ENCODE data around the gene CPNE6. TPM values are rescaled to one million over a fixed set of nuclear protein-coding genes. Genes with fewer than 3 reads are reported as not detected.

Gene CPNE6
- total RNA-seq, 1 experiment from 2014 or later: not detected

DNA sequence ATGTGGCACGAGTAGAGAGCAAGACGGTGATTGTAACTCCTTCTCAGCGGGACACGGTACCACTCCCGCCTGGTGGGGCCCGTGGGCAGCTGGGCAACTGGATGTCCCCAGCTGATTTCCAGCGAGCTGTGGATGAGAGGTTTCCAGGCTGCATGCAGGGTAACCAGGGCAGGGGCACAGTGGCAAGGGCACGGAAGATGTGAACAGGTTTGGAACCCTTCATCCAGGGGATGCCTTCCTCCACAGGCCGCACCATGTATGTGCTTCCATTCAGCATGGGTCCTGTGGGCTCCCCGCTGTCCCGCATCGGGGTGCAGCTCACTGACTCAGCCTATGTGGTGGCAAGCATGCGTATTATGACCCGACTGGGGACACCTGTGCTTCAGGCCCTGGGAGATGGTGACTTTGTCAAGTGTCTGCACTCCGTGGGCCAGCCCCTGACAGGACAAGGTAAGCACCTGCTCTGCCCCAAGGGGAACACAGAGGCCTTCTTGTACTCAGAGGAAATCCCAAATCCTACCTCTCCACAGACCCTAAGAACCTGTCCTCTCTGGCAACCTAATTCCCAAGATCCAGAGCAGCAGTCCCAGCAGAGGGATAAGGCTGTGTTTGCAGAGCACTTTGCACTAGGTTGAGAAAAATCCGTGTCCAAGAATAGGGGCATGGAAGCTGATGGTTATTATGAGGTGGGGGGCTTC lies 27.0 kb downstream of the CPNE6 start:
- no peak overlapping the region for H3K4me3 ChIP-seq (replicated peaks in 1 of 2; ENCODE audit: low read depth in 1 of 2, low read length in 2 of 2)
- no peak overlapping the region for H3K9ac ChIP-seq (ENCODE audit: low read length)
- intact Hi-C loops (cut with micrococcal nuclease): loop anchor here (10.0 kb wide), 1 partner anchor 114 kb away; the partner anchor contains the start of gene DHRS4L2
- no peak for TF ChIP-seq CTCF (IDR thresholded peaks at IDR 0.05 in 2 of 3, conservative IDR thresholded peaks at IDR 0.05 in 1 of 3; ENCODE audit: borderline replicate concordance in 1 of 3, insufficient read depth in 1 of 3, low read depth in 2 of 3, low read length in 2 of 3)
- no peak for TF ChIP-seq EZH2 (IDR thresholded peaks at IDR 0.05)
- no peak for TF ChIP-seq SIN3A (IDR thresholded peaks at IDR 0.05; ENCODE audit: low read depth)
- TF ChIP-seq JUND (IDR thresholded peaks at IDR 0.05): no peak
- TF ChIP-seq TCF7L2 (IDR thresholded peaks at IDR 0.05; ENCODE audit: borderline replicate concordance, extremely low read depth, insufficient read depth, insufficient read length): no peak
- no peak for TF ChIP-seq SRF (IDR thresholded peaks at IDR 0.05; ENCODE audit: low read depth)
- TF ChIP-seq ZNF274 (IDR thresholded peaks at IDR 0.05; ENCODE audit: low read depth, low read length): no peak
- TF ChIP-seq YY1 (IDR thresholded peaks at IDR 0.05; ENCODE audit: extremely low read depth, insufficient replicate concordance, low read depth, low read length): no peak
- no peak for TF ChIP-seq FOSL1 (IDR thresholded peaks at IDR 0.05; ENCODE audit: low read depth)
- TF ChIP-seq ZFX (IDR thresholded peaks at IDR 0.05): no peak
- TF ChIP-seq CBX3 (IDR thresholded peaks at IDR 0.05; ENCODE audit: low read depth): no peak
- no peak for TF ChIP-seq EGR1 (IDR thresholded peaks at IDR 0.05; ENCODE audit: low read depth)
- TF ChIP-seq ELF1 (IDR thresholded peaks at IDR 0.05; ENCODE audit: borderline replicate concordance, low read depth): no peak
- no peak for TF ChIP-seq RAD21 (IDR thresholded peaks at IDR 0.05; ENCODE audit: low read depth)
- TF ChIP-seq SP1 (IDR thresholded peaks at IDR 0.05; ENCODE audit: low read depth): no peak
- TF ChIP-seq, protein P1, sequence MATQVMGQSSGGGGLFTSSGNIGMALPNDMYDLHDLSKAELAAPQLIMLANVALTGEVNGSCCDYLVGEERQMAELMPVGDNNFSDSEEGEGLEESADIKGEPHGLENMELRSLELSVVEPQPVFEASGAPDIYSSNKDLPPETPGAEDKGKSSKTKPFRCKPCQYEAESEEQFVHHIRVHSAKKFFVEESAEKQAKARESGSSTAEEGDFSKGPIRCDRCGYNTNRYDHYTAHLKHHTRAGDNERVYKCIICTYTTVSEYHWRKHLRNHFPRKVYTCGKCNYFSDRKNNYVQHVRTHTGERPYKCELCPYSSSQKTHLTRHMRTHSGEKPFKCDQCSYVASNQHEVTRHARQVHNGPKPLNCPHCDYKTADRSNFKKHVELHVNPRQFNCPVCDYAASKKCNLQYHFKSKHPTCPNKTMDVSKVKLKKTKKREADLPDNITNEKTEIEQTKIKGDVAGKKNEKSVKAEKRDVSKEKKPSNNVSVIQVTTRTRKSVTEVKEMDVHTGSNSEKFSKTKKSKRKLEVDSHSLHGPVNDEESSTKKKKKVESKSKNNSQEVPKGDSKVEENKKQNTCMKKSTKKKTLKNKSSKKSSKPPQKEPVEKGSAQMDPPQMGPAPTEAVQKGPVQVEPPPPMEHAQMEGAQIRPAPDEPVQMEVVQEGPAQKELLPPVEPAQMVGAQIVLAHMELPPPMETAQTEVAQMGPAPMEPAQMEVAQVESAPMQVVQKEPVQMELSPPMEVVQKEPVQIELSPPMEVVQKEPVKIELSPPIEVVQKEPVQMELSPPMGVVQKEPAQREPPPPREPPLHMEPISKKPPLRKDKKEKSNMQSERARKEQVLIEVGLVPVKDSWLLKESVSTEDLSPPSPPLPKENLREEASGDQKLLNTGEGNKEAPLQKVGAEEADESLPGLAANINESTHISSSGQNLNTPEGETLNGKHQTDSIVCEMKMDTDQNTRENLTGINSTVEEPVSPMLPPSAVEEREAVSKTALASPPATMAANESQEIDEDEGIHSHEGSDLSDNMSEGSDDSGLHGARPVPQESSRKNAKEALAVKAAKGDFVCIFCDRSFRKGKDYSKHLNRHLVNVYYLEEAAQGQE (IDR thresholded peaks at IDR 0.05; ENCODE audit: low read depth): no peak
- no peak for TF ChIP-seq ZBTB33 (IDR thresholded peaks at IDR 0.05; ENCODE audit: extremely low read depth, insufficient replicate concordance, low read length)
- no peaks in the 10 kb centered on the region for H3K27me3 ChIP-seq (ENCODE audit: insufficient read depth, low read length)
- no peak overlapping the region for H2AFZ ChIP-seq (ENCODE audit: low read depth, low read length, poor library complexity, severe bottlenecking)
- H3K4me1 ChIP-seq (ENCODE audit: control insufficient read depth in 1 of 2, insufficient read depth in 2 of 2, low read length in 2 of 2): peaks cover 10 to 18% of the 10 kb centered on the region in 2 experiments
- CTCF ChIA-PET: interaction anchor here (0.8 kb wide), 1 partner anchor 10 kb away, joined by 3 read pairs; no protein-coding TSS in a partner anchor
- H4K20me1 ChIP-seq (ENCODE audit: insufficient read depth): no peaks in the 10 kb centered on the region
- no TSS peak for BruUV-seq (replicated peaks)
- POLR2A ChIA-PET: no interaction called here
- H3K9me2 ChIP-seq (ENCODE audit: insufficient read depth): no peaks in the 10 kb centered on the region
- H3K9me3 ChIP-seq (ENCODE audit: control insufficient read depth in 1 of 2, insufficient read depth in 1 of 2, low read depth in 1 of 2, low read length in 2 of 2): no peaks in the 10 kb centered on the region
- no peak overlapping the region for H3K4me2 ChIP-seq (ENCODE audit: low read length)
- RAD21 ChIA-PET (ENCODE audit: low non-redundant PET in 1 of 2, low total read pairs in 2 of 2, uncharacterized antibody in 2 of 2, unreplicated experiment in 2 of 2): no interaction called here
- ATAC-seq (no peak), DNase-seq (ENCODE audit: low read depth, low spot score) (no peak)
- H3K36me3 ChIP-seq (ENCODE audit: control insufficient read depth in 1 of 2, insufficient read depth in 2 of 2, low read length in 2 of 2): no peaks in the 10 kb centered on the region
- H3K79me2 ChIP-seq (ENCODE audit: insufficient read depth, low read length): peaks cover 7% of the 10 kb centered on the region; the same call in 1 of the 2 replicates
- no peak overlapping the region for H3K27ac ChIP-seq (ENCODE audit: low read depth, low read length)

Measured in HCT116 (cell line).